Measurements from ENCODE around the gene ELFN1. TPM values are rescaled to one million over a fixed set of nuclear protein-coding genes. Genes with fewer than 3 reads are reported as not detected.

Gene ELFN1
- polyA plus RNA-seq, 1 donor (not counting 4 experiments of a cell fraction or from before 2014, with no cell fraction given) = 0.03 TPM

DNA sequence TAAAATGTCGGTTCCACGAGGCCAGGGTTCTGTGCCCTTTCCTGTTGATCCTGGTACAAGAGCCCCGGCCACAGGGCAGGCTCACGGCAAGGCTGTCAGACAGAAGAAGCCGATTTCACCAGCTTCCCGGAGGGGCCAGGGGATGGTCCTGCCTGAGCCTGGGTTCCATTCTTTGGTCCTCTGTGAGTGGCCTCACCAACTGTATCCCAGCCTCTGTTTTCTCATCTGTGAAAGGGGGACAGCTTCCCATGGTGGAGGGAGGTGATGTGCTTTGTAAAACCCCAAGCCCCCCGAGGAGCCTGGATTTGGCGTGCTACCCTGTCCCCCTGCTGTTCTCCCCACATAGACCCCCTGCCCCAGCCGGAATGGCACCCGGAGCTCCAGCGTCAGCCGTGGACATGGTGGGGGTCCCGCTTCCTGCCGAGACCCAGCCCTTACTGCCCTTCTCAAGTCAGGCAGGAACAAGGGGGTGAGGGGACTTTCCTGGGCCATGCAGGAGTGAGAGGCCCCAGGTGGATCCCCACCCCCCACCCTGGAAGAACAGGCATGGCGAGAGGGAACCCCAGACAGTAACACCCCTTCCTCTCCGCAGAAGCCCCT, 28.3 kb upstream of the ELFN1 start:
- H3K4me1 ChIP-seq (ENCODE audit: control insufficient read depth, extremely low read depth, insufficient read depth, low read length) = no peaks in the 10 kb centered on the region
- H3K4me2 ChIP-seq (ENCODE audit: control insufficient read depth, extremely low read depth, insufficient read depth, low read depth, low read length) = no peak overlapping the region
- DNase-seq (ENCODE audit: low read depth, low spot score) = no peak
- no peak for TF ChIP-seq EZH2 (IDR thresholded peaks at IDR 0.05; ENCODE audit: low read length)
- TF ChIP-seq, protein P1, sequence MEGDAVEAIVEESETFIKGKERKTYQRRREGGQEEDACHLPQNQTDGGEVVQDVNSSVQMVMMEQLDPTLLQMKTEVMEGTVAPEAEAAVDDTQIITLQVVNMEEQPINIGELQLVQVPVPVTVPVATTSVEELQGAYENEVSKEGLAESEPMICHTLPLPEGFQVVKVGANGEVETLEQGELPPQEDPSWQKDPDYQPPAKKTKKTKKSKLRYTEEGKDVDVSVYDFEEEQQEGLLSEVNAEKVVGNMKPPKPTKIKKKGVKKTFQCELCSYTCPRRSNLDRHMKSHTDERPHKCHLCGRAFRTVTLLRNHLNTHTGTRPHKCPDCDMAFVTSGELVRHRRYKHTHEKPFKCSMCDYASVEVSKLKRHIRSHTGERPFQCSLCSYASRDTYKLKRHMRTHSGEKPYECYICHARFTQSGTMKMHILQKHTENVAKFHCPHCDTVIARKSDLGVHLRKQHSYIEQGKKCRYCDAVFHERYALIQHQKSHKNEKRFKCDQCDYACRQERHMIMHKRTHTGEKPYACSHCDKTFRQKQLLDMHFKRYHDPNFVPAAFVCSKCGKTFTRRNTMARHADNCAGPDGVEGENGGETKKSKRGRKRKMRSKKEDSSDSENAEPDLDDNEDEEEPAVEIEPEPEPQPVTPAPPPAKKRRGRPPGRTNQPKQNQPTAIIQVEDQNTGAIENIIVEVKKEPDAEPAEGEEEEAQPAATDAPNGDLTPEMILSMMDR (optimal IDR thresholded peaks at IDR 0.05 in 1 of 3, IDR thresholded peaks at IDR 0.05 in 1 of 3, conservative IDR thresholded peaks at IDR 0.05 in 1 of 3; ENCODE audit: extremely low read depth in 1 of 3, insufficient read depth in 2 of 3, low read length in 3 of 3) = no peak
- H3K9ac ChIP-seq (ENCODE audit: control insufficient read depth, extremely low read depth, insufficient read depth, low read length) = no peak overlapping the region
- no peaks in the 10 kb centered on the region for H3K79me2 ChIP-seq (ENCODE audit: control insufficient read depth, insufficient read depth, low read length)
- H3K4me3 ChIP-seq (ENCODE audit: control insufficient read depth in 2 of 3, extremely low read depth in 1 of 3, insufficient read depth in 2 of 3, low read depth in 1 of 3, low read length in 3 of 3) = no peak overlapping the region
- no peak overlapping the region for H2AFZ ChIP-seq (ENCODE audit: control insufficient read depth, low read length)
- H3K9me3 ChIP-seq (ENCODE audit: control insufficient read depth, low read depth, low read length) = peaks cover 4% of the 10 kb centered on the region
- H3K27me3 ChIP-seq (ENCODE audit: control insufficient read depth, extremely low read depth, insufficient read depth, low read length) = peaks cover 31% of the 10 kb centered on the region
- no peak overlapping the region for H3K27ac ChIP-seq (ENCODE audit: control insufficient read depth, insufficient read depth, low read length)
- dilution Hi-C loops (cut with MboI; ENCODE audit: extremely low pct_ligation_motif_present, low sequenced_read_pairs) = no loop called here
- no peaks in the 10 kb centered on the region for H4K20me1 ChIP-seq (ENCODE audit: control insufficient read depth, extremely low read depth, insufficient read depth, low read length)
- H3K36me3 ChIP-seq (ENCODE audit: control insufficient read depth in 2 of 2, extremely low read depth in 1 of 2, insufficient read depth in 2 of 2, low read length in 2 of 2) = no peaks in the 10 kb centered on the region
- no peak for FAIRE-seq
- no peaks in the 10 kb centered on the region for H3K9me1 ChIP-seq (ENCODE audit: control insufficient read depth, extremely low read depth, insufficient read depth, low read length)

DNA sequence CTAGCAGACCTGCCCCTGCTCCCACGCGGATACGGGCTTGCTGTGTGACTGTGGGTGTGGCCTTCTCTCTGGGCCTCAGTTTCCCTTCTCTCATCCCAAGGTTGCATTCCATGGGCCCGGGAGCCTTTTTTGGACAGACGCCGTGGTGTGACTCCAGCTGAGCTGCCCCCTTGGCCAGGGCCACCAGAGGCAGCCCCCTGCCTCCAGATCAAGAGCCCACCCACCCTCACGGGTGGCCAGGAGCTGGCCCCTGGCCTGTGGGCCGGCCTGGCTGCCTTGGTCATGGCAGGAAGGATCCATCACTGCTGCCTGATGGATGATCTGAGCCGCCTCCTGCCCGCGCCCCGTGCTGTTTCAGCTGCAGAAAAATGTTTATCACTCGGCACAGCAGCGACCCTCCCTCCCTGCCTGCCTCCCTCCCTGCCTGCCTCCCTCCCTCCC, 27.8 kb upstream of the ELFN1 start:
- Histone ChIP-seq H4K20me1 (ENCODE audit: control insufficient read depth, extremely low read depth, insufficient read depth, low read length) (no peaks in the 10 kb centered on the region), H2AFZ (ENCODE audit: control insufficient read depth, low read length) (no peak overlapping the region), H3K27ac (ENCODE audit: control insufficient read depth, insufficient read depth, low read length) (no peak overlapping the region), H3K9me1 (ENCODE audit: control insufficient read depth, extremely low read depth, insufficient read depth, low read length) (no peaks in the 10 kb centered on the region), H3K4me2 (ENCODE audit: control insufficient read depth, extremely low read depth, insufficient read depth, low read depth, low read length) (no peak overlapping the region), H3K9me3 (ENCODE audit: control insufficient read depth, low read depth, low read length) (peaks cover 4% of the 10 kb centered on the region), H3K9ac (ENCODE audit: control insufficient read depth, extremely low read depth, insufficient read depth, low read length) (no peak overlapping the region), H3K4me1 (ENCODE audit: control insufficient read depth, extremely low read depth, insufficient read depth, low read length) (no peaks in the 10 kb centered on the region), H3K27me3 (ENCODE audit: control insufficient read depth, extremely low read depth, insufficient read depth, low read length) (peaks cover 37% of the 10 kb centered on the region), H3K4me3 (ENCODE audit: control insufficient read depth in 2 of 3, extremely low read depth in 1 of 3, insufficient read depth in 2 of 3, low read depth in 1 of 3, low read length in 3 of 3) (no peak overlapping the region), H3K36me3 (ENCODE audit: control insufficient read depth in 2 of 2, extremely low read depth in 1 of 2, insufficient read depth in 2 of 2, low read length in 2 of 2) (no peaks in the 10 kb centered on the region), H3K79me2 (ENCODE audit: control insufficient read depth, insufficient read depth, low read length) (no peaks in the 10 kb centered on the region)
- no peak for FAIRE-seq
- dilution Hi-C loops (cut with MboI; ENCODE audit: extremely low pct_ligation_motif_present, low sequenced_read_pairs) = no loop called here
- TF ChIP-seq, protein P1 (optimal IDR thresholded peaks at IDR 0.05 in 1 of 3, IDR thresholded peaks at IDR 0.05 in 1 of 3, conservative IDR thresholded peaks at IDR 0.05 in 1 of 3; ENCODE audit: extremely low read depth in 1 of 3, insufficient read depth in 2 of 3, low read length in 3 of 3) = no peak
- TF ChIP-seq EZH2 (IDR thresholded peaks at IDR 0.05; ENCODE audit: low read length) = no peak
- DNase-seq (ENCODE audit: low read depth, low spot score) = no peak

All from keratinocyte (primary cell).